Testis (tissue), 2 donors: ENCODE results near the gene SYNRG.

ENCODE experiments used
- CTCF ChIP-seq, 3 experiments: fragments of 450-650 bp in 2 of 3; fragments of 200-600 bp in 1 of 3; sonication (generic) in 1 of 3; IDR thresholded peaks; one replicate each; pipeline ENCODE4 v1.5.1; 2016 to 2019; ENCODE audit warnings: antibody characterized with exemption in 3 of 3, mild to moderate bottlenecking in 2 of 3, moderate library complexity in 1 of 3
- POLR2A ChIP-seq: fragments of 450-650 bp; IDR thresholded peaks from one replicate; pipeline ENCODE4 v1.6.1; 2017; ENCODE audit warnings: antibody characterized with exemption, mild to moderate bottlenecking, moderate library complexity

DNA sequence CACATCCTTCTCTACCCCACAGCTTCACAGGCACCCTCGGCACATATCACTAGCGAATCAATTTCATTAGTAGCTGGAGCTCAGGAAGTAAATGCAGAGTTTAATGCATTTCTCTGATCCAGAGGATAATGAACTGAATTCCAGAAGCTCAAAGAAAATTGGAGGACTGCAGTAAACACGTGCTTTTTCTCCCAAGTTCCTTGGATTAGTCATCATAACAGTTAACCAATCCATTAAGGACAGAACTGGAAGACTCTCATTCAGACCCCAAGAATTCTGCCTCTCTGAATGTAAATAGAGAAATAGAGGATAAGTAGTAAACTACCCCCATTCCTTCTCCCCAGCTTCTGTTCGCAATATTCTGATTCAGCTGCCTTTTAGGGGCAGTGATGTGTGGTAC is 78.8 kb downstream of the SYNRG start:
- no peak for TF ChIP-seq CTCF (IDR thresholded peaks at IDR 0.05)
- no peak for TF ChIP-seq POLR2A
